GM12878 (cell line): ENCODE measurements around the gene CABYR.

Experiments used
- CEBPB ChIP-seq, 2 experiments: fragments of 150-350 bp in 1 of 2; IDR thresholded peaks; 2 replicates each; pipeline ENCODE4 v1.6.1; 2012 to 2014; ENCODE audit warnings: low read depth in 2 of 2, low read length in 2 of 2, borderline replicate concordance in 1 of 2, inconsistent platforms in 1 of 2
- CHD2 ChIP-seq: IDR thresholded peaks from 2 replicates; pipeline ENCODE4 v1.6.1; 2011; ENCODE audit warnings: low read depth, low read length, improper control_type of control experiment, borderline replicate concordance
- EP300 ChIP-seq, 2 experiments: fragments of 150-350 bp in 1 of 2; IDR thresholded peaks; 2 replicates each; pipeline ENCODE4 v1.6.1; 2011 to 2012; ENCODE audit warnings: low read depth in 2 of 2, low read length in 2 of 2, borderline replicate concordance in 1 of 2, improper control_type of control experiment in 1 of 2, inconsistent platforms in 1 of 2; ENCODE audit not compliant: control insufficient read depth in 1 of 2
- FOXM1 ChIP-seq: IDR thresholded peaks from 2 replicates; pipeline ENCODE4 v1.6.1; 2012; ENCODE audit warnings: low read depth, mild to moderate bottlenecking, inconsistent platforms, low read length, moderate library complexity
- POLR2A ChIP-seq: IDR thresholded peaks from 2 replicates; pipeline ENCODE4 v1.6.1; 2011; ENCODE audit warnings: low read depth, mild to moderate bottlenecking, low read length
- RFX5 ChIP-seq: IDR thresholded peaks from 2 replicates; pipeline ENCODE4 v1.6.1; 2011; ENCODE audit warnings: low read depth, low read length, improper control_type of control experiment
- SIN3A ChIP-seq: IDR thresholded peaks from 2 replicates; pipeline ENCODE4 v1.6.1; 2012; ENCODE audit warnings: low read depth, low read length, improper control_type of control experiment
- SMAD5 ChIP-seq: IDR thresholded peaks from 2 replicates; pipeline ENCODE4 v1.6.1; 2016; ENCODE audit warnings: antibody characterized with exemption, low read depth
- TF ChIP-seq, protein P1 (sequence below): fragments of 450-650 bp; IDR thresholded peaks from 2 replicates; pipeline ENCODE4 v1.6.1; 2017; ENCODE audit warnings: mild to moderate bottlenecking, moderate library complexity

DNA sequence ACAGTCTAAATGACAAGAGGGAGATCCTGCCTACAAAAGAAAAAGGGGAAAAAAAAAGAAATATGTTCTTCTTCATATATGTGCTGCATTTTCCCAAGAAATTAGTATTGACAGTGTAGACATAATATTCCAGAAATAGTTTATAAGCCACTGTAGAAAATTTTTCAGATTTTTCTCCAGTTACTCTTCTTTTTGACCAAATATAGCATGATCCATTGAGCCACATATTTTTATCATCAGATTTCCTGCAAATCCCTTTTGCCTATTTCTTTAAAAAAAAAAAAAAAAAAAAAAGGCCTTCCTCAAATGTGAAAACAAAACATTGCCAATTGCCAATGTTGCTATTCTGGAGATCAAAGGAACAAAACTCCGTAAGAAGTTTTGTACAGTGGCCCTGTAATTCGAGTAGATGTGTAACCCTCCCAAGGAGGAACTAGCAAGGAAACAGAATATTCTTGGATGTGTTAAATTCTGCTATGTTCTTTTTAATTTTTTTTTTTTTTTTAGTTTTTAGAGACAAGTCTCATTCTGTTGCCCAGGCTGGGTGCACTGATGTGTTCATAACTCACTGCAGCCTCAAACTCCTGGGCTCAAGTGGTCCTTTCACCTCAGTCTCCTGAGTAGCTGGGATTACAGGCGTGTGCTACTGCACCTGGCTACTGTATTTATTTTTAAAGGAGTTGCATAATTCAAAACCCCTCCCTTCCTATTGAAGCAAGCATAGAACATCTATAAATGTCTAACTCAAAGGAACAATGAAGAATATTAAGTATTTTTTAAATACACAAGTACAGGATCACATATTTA is 12.5 kb upstream of the CABYR start:
- no peak for TF ChIP-seq RFX5
- TF ChIP-seq POLR2A: no peak
- no peak for TF ChIP-seq CHD2
- TF ChIP-seq CEBPB (IDR thresholded peaks at IDR 0.05; ENCODE audit: borderline replicate concordance in 1 of 2, low read depth in 2 of 2, low read length in 2 of 2): no peak
- no peak for TF ChIP-seq SIN3A
- no peak for TF ChIP-seq EP300 (IDR thresholded peaks at IDR 0.05; ENCODE audit: borderline replicate concordance in 1 of 2, control insufficient read depth in 1 of 2, low read depth in 2 of 2, low read length in 2 of 2)
- TF ChIP-seq, protein P1, sequence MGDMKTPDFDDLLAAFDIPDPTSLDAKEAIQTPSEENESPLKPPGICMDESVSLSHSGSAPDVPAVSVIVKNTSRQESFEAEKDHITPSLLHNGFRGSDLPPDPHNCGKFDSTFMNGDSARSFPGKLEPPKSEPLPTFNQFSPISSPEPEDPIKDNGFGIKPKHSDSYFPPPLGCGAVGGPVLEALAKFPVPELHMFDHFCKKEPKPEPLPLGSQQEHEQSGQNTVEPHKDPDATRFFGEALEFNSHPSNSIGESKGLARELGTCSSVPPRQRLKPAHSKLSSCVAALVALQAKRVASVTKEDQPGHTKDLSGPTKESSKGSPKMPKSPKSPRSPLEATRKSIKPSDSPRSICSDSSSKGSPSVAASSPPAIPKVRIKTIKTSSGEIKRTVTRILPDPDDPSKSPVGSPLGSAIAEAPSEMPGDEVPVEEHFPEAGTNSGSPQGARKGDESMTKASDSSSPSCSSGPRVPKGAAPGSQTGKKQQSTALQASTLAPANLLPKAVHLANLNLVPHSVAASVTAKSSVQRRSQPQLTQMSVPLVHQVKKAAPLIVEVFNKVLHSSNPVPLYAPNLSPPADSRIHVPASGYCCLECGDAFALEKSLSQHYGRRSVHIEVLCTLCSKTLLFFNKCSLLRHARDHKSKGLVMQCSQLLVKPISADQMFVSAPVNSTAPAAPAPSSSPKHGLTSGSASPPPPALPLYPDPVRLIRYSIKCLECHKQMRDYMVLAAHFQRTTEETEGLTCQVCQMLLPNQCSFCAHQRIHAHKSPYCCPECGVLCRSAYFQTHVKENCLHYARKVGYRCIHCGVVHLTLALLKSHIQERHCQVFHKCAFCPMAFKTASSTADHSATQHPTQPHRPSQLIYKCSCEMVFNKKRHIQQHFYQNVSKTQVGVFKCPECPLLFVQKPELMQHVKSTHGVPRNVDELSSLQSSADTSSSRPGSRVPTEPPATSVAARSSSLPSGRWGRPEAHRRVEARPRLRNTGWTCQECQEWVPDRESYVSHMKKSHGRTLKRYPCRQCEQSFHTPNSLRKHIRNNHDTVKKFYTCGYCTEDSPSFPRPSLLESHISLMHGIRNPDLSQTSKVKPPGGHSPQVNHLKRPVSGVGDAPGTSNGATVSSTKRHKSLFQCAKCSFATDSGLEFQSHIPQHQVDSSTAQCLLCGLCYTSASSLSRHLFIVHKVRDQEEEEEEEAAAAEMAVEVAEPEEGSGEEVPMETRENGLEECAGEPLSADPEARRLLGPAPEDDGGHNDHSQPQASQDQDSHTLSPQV: no peak
- no peak for TF ChIP-seq SMAD5
- TF ChIP-seq FOXM1: no peak
